ENCODE results near the gene CABLES2.
"Not testable (repeated sequence)": the region's sequence is repeated elsewhere in the genome, so short reads cannot be mapped to it uniquely, and the experiment has no call there.

The CABLES2 gene

DNA sequence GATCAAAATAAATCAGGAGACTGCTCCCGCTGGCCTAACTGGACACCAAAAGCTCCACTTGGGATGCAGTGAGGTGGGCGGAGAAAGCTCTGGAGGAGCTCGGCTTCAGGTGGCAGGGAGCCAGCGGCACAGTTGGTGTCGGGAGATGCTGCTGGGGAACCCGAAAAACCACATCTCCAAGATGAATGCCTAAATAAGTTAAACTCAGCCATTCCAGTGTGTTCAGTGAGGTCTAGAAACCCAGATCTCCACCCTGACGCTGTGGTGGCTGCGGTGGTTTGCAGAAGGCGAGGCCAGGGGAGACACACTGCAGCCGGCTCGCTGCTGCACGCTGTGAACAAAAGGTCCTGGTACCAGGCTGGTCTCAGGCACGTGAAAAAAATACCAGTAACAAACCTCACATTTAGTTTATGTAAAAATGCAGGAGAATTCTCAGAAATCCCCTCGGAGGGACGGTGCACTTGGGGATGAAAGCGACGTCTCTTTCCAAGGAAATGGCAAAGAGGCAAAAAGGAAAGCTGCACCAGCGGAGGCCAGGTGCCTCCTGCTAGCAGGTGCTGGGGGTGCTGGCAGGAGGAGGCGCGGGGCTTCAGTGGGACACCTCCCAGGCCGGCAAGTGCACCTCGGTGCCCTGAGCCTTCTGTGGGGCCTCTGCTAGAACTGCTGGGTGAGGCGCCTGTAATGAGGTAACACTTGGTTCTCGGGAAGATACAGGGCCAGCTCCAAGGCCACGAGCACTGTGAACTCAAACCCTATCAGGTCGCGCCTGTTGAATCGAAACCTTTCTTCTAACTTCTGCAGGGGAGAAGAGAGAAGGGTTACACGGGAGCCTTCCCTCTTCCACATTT lies 16.5 kb downstream of the CABLES2 start:
- DNase-seq (ENCODE audit: low read depth, low spot score): no peak

DNA sequence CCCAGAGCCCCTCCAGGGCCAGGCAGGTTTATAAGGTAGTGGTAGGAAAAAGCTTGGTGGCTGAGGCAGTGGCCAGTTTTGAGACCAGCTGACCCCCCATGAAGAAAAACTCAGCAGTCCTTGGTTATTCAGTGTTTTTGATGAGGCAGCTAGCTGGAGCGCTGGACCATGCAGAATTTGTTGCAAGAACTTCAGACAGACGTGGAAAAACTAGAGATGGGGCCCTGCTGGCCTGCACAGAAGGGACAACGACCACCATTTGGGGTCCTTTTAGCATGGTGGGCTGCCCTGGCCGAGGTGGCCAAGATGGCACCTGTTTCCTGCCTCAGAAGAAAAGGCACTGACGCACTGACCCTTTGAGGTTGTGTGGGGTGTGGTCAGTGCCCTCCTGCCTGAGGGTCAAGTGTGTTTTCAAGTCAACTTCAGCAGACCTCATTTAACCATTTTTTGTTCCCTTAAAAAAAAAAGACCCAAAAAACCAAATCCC lies 17.4 kb downstream of the CABLES2 start:
- DNase-seq (ENCODE audit: low read depth, low spot score): no peak

- no peak for DNase-seq (ENCODE audit: low read depth, low spot score)
Measured at GRCh38 chr20:62388839-62389600, 18.1 kb downstream of the CABLES2 start.

DNA sequence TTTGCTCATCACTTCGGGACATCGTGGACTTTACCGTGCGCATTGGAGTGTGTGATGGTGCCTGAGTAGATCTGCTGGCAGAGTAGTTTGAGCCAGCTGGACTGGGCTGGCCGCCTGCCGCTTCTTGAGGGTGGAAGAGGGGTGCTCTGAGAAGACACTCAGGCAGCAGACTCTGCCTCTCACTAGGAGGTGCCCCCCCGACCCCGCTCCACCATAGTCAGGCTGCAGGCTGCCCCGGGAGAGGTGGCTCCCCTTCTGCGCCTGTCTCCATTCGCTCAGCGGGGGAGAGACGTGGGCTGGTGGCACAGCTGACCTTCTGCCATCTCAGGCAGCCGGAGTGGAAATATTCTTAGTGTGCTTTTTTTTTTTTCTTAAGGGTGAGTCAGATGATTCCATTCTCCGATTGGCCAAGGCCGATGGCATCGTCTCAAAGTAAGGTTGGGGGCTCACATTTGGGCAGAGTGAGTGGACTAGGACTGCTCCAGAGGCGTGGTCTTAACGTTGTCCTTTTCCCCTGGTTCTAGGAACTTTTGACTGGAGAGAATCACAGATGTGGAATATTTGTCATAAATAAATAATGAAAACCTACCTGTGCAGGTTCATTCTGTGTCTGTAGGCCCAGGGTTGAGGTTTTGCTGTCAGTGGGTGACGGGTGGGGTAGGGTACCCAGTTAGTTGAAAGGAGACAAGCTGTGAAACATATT lies 19.0 kb downstream of the CABLES2 start:
- no peak for DNase-seq (ENCODE audit: low read depth, low spot score)

- DNase-seq (ENCODE audit: low read depth, low spot score): no peak
Measured at GRCh38 chr20:62387219-62387913, 19.7 kb downstream of the CABLES2 start.

GRCh38 chr20:62386383-62387218 lies 20.5 kb downstream of the CABLES2 start, which contains the start of gene RPS21:
Gene RPS21, plus strand, starts transcription at chr20:62387103. Its CDS starts 236 bp downstream, at chr20:62387339.
- no peak for DNase-seq (ENCODE audit: low read depth, low spot score)

DNA sequence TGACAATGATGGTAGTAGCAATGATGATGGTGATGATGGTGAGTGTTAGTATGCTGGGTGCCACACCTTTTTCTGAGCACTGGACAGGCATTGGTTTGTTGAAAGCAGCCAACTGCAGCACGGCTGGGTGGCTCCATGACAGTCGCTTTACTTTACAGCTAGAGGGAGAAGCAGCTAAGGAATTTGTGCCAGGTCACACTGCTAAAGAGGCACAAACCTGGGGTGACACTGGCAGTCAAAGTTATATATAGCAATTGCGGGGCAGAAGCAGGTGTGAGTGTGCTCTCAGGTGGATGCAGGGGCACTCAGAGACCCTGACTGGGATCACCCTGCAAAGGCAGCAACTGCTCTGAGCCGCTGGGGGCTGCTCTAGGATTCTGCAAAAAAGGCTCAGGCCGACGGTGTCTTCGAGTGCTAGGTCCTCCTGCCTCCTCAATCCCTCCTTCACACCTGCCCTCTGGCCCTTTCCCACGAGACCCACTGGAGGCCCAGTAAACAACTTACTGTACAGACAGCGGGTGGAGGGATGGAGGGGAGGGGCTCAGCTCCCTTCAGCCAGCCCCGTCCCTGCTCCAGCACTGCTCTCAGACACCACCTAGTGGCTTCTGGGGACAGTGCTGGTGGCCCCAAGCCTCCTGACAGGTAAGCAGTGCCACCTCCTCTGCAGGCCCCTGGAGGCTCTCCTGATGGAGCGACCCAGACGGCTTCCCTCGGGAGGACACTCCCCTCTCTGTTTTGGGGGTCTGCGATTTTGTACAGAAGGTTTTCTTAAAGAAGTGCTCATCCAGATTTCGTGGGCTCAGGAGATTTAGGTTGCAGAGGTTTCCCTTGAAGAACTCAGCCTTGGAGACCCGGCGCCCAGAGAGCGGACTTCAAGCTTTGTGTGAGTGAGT lies 24.5 kb downstream of the CABLES2 start:
- DNase-seq (ENCODE audit: low read depth, low spot score): no peak

DNA sequence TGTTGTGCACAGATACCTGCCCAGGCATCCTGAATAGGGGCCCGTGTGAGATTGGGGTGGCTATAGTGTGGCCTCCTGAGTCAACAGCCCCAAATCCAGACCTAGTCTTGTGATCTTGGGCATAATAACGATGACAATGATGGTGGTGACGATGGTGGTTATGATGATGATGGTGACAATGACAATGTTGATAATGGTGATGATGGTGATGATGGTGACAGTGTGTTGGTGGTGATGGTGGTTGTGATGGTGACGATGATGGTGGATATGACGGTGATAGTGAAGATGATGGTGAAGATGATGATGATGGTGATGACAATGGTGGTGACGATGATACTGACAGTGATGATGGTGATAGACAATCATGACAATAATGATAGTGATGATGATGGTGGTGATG lies 25.2 kb downstream of the CABLES2 start:
- no peak for DNase-seq (ENCODE audit: low read depth, low spot score)

DNA sequence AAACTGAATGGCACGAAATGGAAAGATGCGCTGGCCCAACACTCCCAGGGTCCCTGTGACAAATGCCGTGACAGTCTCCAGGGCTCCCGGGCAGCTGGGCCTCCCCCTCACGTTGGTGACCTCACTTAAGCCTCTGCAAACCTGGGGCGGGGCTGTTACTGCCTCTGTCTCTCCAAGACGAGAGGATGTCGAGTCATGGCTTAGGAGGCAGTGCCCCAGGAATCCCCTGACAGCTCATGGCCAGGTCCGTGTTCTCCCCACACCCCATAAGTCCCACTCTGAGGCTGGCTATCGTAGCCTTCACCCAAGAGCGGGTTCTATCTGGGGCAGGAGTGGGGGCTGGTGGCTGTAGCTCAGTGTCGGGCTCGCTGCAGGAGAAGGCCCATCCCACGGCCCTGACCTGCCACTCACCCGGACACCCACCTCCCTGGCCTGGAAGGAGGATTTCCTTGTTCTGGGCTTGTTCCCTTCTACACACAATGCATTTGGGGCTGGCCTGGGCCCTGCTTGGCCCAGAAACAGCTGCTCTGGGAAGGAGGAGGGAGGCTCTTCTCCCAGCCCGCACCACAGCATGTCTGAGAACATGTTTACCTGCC lies 25.8 kb downstream of the CABLES2 start:
- no peak for DNase-seq (ENCODE audit: low read depth, low spot score)

DNA sequence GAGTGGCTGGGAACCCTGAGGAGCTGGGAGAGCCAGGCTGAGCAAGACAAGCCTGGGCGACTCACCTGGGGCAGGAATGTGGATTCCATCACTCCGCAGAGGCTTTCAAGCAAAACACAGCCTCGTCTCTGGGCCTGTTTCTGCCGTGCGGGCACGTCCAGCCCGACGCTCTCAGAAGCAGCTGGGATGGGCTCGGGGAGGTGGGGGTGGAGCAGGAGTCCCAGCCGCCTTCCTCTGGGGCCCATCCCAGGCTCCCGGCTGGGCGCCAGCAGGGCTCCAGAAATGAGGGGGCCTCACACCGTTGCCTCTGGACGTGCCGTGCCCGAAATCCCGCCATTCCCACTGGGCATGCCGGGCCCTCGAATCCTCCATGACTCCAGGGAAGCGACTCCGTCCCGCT lies 28.9 kb downstream of the CABLES2 start:
- no peak for DNase-seq (ENCODE audit: low read depth, low spot score)

GRCh38 chr20:62377615-62378178 lies 29.4 kb downstream of the CABLES2 start:
- DNase-seq (ENCODE audit: low read depth, low spot score): no peak

DNA sequence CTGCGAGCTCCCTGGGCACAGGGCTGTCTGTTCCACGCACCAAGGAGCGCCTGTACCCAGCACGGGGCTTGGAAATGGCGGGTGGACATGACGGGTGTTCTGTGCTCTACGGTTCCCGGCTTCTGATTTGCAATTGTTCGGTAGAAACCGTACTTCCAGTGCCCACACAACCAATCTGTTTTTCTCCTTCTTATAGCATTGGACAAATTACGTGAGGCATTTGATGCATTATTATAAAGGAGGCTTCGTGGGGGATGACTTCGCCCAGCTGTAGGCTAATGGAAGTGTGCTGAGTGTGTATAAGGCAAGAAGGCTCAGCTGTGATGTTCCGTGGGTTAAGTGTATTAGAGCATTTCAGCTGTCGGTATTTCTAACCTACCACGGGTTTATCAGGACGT lies 30.0 kb downstream of the CABLES2 start:
- DNase-seq (ENCODE audit: low read depth, low spot score): no peak

DNA sequence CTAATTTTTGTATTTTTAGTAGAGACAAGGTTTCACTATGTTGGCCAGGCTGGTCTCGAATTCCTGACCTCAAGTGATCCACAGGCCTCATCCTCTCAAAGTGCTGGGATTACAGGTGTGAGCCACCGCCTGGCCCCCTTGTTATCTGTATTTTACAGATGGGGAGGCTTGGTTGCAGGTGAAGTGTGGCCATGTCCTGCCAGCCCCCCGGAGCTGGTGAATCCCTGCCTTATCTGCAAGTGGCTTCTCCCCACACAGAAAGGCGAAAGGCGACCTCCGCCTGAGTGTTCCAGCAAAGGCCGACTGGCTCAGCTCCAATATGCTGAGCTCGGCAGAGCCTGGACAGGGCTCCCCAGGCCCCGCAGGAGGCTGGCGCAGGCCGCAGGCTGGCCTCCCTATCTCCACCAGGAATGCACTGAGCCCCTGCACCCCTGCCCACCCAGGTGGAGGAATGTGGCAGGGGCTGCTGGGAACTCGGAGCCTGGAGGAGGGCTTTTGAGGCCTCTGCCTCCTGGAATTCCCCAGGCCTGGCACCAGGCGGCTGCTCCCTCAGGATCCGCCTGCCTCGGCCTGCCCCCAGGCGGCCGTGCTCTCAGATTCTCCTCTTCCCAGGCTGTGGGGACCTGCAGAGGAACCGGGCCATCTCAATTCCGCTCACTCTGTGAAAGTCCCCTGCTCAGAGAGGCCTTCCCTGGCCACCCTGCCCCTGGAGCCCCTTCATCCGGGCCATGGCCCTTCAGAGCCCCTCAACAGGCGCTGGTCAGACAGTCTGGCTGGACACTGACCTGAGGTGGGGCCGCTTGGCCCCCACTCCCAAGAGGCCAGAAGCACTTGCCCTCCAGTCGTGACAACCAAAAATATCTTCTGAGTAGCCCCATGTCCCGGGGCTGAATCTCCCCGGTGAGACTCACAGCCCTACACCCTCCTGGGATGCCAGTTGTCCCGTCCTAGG lies 30.7 kb downstream of the CABLES2 start:
- no peak for DNase-seq (ENCODE audit: low read depth, low spot score)

DNA sequence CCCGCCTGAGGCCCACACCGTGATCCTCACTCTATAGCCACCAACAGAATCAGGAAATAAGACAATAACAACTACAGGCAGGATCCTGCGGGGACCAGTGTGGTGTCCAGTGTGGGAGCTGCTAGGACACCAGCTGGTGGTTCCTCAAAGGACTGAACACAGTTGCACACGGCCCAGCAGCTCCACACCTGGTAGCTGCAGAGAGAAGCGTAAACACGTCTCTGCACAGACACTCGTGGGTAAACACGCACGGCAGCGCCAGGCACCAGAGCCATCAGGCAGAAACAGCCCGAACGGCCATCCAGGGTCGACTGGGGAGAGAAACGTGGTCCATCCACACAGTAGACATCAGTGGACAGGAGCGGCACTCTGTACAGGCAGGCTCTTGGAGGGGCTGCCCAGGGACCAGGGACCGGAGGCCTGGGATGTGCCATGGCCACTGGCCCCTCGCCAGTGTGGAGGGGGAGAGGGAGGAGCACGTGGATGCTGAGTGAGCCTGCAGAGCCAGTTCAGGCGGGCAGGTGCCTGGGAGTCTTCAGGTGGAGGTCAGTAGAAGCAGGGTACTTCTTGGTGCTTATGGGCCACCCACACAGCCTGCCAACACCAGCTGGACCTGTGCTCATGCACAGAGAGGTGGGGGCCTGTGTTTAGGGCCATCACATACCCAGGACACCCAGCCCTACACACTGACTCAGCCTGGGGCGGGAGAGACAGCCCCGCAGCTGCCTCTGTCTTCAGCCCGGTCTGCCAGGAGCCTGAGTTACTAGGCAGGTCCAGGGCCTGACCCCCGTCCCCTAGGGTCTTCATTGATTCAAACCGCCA lies 32.5 kb downstream of the CABLES2 start:
- DNase-seq (ENCODE audit: low read depth, low spot score): no peak

DNA sequence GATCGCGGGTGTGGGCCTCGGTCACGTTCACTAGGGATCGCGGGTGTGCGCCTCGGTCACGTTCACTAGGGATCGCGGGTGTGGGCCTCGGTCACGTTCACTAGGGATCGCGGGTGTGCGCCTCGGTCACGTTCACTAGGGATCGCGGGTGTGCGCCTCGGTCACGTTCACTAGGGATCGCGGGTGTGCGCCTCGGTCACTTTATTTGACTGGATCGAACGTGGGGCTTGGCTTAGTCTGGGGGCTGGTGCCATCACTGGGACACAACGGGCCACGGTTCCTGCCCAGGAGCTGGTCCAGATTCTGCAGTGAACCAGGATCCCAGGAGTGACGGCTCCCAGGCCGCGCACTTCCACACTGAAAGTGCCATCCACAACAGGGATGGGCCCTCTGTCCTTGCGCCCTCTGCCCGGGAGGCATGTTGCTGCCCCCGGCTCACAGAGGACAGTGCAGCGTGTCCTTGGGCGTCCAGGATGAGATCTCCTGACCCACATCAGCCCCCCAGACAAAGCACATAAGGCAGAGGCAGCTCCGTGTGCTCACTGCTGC lies 33.4 kb downstream of the CABLES2 start:
- not testable (repeated sequence) for DNase-seq (ENCODE audit: low read depth, low spot score)
